HepG2 (cell line): ENCODE measurements around the gene RASGRP1. TPM values are rescaled to one million over a fixed set of nuclear protein-coding genes. Genes with fewer than 3 reads are reported as not detected.

Experiments used
- ATRX ChIP-seq: sonication (generic); formaldehyde crosslinking; IDR thresholded peaks from 2 replicates; pipeline ENCODE4 v1.4.0; 2020; ENCODE audit warnings: missing genetic modification reagents, borderline replicate concordance
- HMGXB4 ChIP-seq, 2 experiments: sonication (generic) in 1 of 2; formaldehyde crosslinking in 1 of 2; IDR thresholded peaks; 2 replicates each; pipeline versions ENCODE4 v1.4.0 to v1.6.1; 2018 to 2020; ENCODE audit warnings: missing genetic modification reagents in 2 of 2, borderline replicate concordance in 1 of 2, low read depth in 1 of 2, mild to moderate bottlenecking in 1 of 2, missing biosample characterization in 1 of 2
- HNF1A ChIP-seq, 2 experiments: sonication (generic) in 1 of 2; formaldehyde crosslinking in 1 of 2; IDR thresholded peaks; 2 replicates each; pipeline versions ENCODE4 v1.4.0 to v1.6.1; 2016 to 2020; ENCODE audit warnings: borderline replicate concordance in 1 of 2, low read depth in 1 of 2, mild to moderate bottlenecking in 1 of 2, missing genetic modification reagents in 1 of 2
- MAFK ChIP-seq, 2 experiments: IDR thresholded peaks in 1 of 2; conservative IDR thresholded peaks in 1 of 2; 2 replicates each; pipeline ENCODE4 v1.6.1; 2011; ENCODE audit warnings: improper control_type of control experiment in 2 of 2, low read length in 2 of 2
- MBNL3 ChIP-seq: fragments of 250-450 bp; sonication (Bioruptor Pico); conservative IDR thresholded peaks from 2 replicates; pipeline ENCODE4 v1.8.0; 2022; ENCODE audit warnings: mild to moderate bottlenecking, inconsistent platforms
- MED8 ChIP-seq: sonication (generic); formaldehyde crosslinking; IDR thresholded peaks from 2 replicates; pipeline ENCODE4 v1.8.1; 2023; ENCODE audit warnings: mild to moderate bottlenecking, missing genetic modification reagents; ENCODE audit not compliant: insufficient replicate concordance
- RBAK ChIP-seq: sonication (generic); formaldehyde crosslinking; IDR thresholded peaks from 2 replicates; pipeline ENCODE4 v1.5.1; 2020; ENCODE audit warnings: mild to moderate bottlenecking, missing genetic modification reagents
- RELA ChIP-seq: sonication (generic); formaldehyde crosslinking; IDR thresholded peaks from 2 replicates; pipeline ENCODE4 v1.4.0; 2020; ENCODE audit warnings: missing genetic modification reagents
- SMC3 ChIP-seq: IDR thresholded peaks from 2 replicates; pipeline ENCODE4 v1.6.1; 2011; ENCODE audit warnings: low read length, improper control_type of control experiment
- THAP9 ChIP-seq: sonication (generic); formaldehyde crosslinking; IDR thresholded peaks from 2 replicates; pipeline ENCODE4; 2020; ENCODE audit warnings: missing genetic modification reagents, mild to moderate bottlenecking, borderline replicate concordance
- ZNF496 ChIP-seq: sonication (generic); formaldehyde crosslinking; IDR thresholded peaks from 2 replicates; pipeline ENCODE4 v1.8.1; 2023; ENCODE audit warnings: mild to moderate bottlenecking, moderate library complexity, missing genetic modification reagents; ENCODE audit not compliant: insufficient replicate concordance
- ZNF530 ChIP-seq: sonication (generic); formaldehyde crosslinking; IDR thresholded peaks from 2 replicates; pipeline ENCODE4 v1.5.0; 2020; ENCODE audit warnings: low read depth, mild to moderate bottlenecking, missing genetic modification reagents
- ZSCAN12 ChIP-seq: sonication (generic); formaldehyde crosslinking; IDR thresholded peaks from 2 replicates; pipeline ENCODE4 v1.9.0; 2021; ENCODE audit warnings: mild to moderate bottlenecking, missing genetic modification reagents
- polyA plus RNA-seq, 8 experiments: library from polyadenylated mRNA; depleted of rRNA in 3 of 8; stranded (reverse) in 7 of 8; unstranded in 1 of 8; fragments of >200 nt; fragmentation: Illumina TruSeq in 4 of 8; extraction: Trizol in 4 of 8; gene quantifications; 2 replicates each; pipeline versions ENCODE4 v1.2.1 to v1.2.3, GENCODE V29; 2011 to 2016; ENCODE audit warnings: low read depth in 4 of 8, missing spikeins in 1 of 8, mixed read lengths in 1 of 8; ENCODE audit not compliant: insufficient read depth in 1 of 8
- total RNA-seq, 5 experiments: library from RNA; depleted of rRNA; stranded (reverse); fragments of >200 nt; fragmentation: Illumina TruSeq; extraction: Trizol; gene quantifications; 2 replicates each; pipeline ENCODE4 v1.2.3, GENCODE V29; 2016; ENCODE audit warnings: low read depth in 1 of 5
- TF ChIP-seq, protein P1 (sequence below): sonication (generic); formaldehyde crosslinking; IDR thresholded peaks from 2 replicates; pipeline ENCODE4 v1.4.0; 2020; ENCODE audit warnings: missing genetic modification reagents
- TF ChIP-seq, protein P2 (sequence below): sonication (generic); formaldehyde crosslinking; IDR thresholded peaks from 2 replicates; pipeline ENCODE4 v1.8.1; 2022; ENCODE audit warnings: mild to moderate bottlenecking, missing genetic modification reagents

The RASGRP1 gene
- total and polyA plus RNA-seq, 2 of the 13 experiments (the other 11 are each of a cell fraction or from before 2014, with no cell fraction given), result 0.07 TPM; not detected in 1

GRCh38 chr15:38453971-38454695, 110.5 kb downstream of the RASGRP1 start, which contains the start of gene FAM98B (continued):
- TF ChIP-seq HNF1A (IDR thresholded peaks at IDR 0.05; ENCODE audit: low read depth) (no peak), HNF1A (CRISPR knock-in tag; IDR thresholded peaks at IDR 0.05; ENCODE audit: borderline replicate concordance) (no peak), ZNF530 (CRISPR knock-in tag) (no peak), MAFK (conservative IDR thresholded peaks at IDR 0.05 in 1 of 2, IDR thresholded peaks at IDR 0.05 in 1 of 2; ENCODE audit: low read length in 2 of 2) (no peak), SMC3 (no peak), MED8 (CRISPR knock-in tag) (peak; percentile 62), ZNF496 (CRISPR knock-in tag) (no peak), ZSCAN12 (CRISPR knock-in tag) (no peak), RELA (CRISPR knock-in tag) (no peak), RBAK (CRISPR knock-in tag) (no peak), THAP9 (CRISPR knock-in tag) (peak; percentile 89; the same call in 1 of the 2 replicates), MBNL3 (CRISPR knock-in tag) (no peak), HMGXB4 (CRISPR knock-in tag; IDR thresholded peaks at IDR 0.05; ENCODE audit: borderline replicate concordance in 1 of 2, low read depth in 1 of 2) (peak; percentile 85 to 89), ATRX (CRISPR knock-in tag) (no peak)
- TF ChIP-seq, protein P1, sequence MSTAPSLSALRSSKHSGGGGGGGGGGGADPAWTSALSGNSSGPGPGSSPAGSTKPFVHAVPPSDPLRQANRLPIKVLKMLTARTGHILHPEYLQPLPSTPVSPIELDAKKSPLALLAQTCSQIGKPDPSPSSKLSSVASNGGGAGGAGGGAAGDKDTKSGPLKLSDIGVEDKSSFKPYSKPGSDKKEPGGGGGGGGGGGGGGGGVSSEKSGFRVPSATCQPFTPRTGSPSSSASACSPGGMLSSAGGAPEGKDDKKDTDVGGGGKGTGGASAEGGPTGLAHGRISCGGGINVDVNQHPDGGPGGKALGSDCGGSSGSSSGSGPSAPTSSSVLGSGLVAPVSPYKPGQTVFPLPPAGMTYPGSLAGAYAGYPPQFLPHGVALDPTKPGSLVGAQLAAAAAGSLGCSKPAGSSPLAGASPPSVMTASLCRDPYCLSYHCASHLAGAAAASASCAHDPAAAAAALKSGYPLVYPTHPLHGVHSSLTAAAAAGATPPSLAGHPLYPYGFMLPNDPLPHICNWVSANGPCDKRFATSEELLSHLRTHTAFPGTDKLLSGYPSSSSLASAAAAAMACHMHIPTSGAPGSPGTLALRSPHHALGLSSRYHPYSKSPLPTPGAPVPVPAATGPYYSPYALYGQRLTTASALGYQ (CRISPR knock-in tag), result no peak; the same call in 1 of the 2 replicates
- TF ChIP-seq, protein P2, sequence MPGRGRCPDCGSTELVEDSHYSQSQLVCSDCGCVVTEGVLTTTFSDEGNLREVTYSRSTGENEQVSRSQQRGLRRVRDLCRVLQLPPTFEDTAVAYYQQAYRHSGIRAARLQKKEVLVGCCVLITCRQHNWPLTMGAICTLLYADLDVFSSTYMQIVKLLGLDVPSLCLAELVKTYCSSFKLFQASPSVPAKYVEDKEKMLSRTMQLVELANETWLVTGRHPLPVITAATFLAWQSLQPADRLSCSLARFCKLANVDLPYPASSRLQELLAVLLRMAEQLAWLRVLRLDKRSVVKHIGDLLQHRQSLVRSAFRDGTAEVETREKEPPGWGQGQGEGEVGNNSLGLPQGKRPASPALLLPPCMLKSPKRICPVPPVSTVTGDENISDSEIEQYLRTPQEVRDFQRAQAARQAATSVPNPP (CRISPR knock-in tag), result peak; percentile 69; the same call in 1 of the 2 replicates
